Endometrium (tissue), 2 donors: ENCODE measurements around the gene HDDC3.
"Not testable (repeated sequence)": the region's sequence is repeated elsewhere in the genome, so short reads cannot be mapped to it uniquely, and the experiment has no call there.

ENCODE experiments used
- FAIRE-seq: peaks from 2 replicates; lab custom pipeline; 2012; peaks lifted over from hg19 to GRCh38; lab: Jason Lieb, UNC
- donor health status: control.
- donor health status: control.

The HDDC3 gene

DNA sequence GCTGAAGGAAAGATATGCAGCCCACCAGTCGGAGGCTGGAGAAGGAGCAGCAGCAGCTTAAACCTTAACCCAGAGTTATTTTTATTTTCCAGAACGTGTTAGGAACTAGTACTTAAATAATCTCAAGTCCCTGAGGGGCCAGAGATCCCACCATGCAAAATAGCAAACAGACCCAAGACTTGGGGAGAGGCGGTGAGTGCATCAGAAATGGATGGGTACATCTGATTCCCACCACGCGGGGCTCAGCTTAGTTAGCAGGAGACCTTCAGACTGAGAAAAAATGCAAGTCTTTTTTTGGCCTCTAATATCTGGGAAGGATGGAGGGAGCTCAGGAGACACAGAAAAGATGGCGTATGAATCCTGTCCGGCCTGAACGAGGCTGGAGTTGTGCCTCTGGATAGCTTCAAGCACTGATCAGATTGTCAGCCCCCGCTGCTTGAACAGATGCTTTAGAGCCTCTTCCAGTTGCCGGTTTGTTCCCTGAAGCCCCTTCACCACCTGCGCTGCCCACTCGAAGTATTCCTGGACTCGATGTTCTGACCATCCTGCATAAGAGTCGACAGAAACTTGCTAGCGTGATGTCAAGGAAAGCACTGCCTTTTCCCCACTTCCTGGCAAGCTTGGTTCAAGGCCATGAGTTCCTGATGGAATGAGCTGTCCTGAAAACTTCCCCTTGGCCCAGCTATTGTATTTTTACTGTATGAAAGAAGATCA is 1.3 kb downstream of the HDDC3 start:
- FAIRE-seq = no peak

DNA sequence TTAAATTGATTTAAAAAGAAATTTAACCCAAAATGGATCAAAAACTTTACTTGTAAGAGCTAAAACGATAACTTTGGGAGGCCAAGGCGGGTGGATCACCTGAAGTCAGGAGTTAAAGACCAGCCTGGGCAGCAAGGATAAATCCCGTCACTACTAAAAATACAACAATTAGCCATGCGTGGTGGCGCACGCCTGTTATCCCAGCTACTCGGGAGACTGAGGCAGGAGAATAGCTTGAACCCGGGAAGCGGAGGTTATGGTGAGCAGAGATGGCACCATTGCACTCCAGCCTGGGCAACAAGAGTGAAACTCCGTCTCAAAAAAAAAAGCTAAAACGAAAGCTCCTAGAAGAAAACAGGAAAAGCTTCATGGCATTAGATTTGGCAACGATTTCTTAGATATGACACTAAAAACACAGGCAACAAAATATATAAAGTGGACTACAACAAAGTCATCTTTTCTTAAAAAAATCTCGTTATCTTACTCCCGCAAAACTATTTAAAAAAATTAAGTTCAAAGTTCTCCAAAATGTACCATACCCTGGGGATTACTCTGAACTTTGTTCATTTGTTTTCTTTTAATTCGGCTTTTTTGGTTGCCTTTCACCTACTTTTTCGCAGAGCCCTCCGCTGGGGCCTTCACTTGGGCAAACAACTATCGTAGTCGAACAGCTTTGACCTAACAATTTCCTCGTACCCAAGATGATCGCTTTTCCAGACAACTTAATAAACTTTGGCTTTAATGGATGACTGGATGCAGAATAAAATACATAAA is 2.9 kb downstream of the HDDC3 start:
- no peak for FAIRE-seq

DNA sequence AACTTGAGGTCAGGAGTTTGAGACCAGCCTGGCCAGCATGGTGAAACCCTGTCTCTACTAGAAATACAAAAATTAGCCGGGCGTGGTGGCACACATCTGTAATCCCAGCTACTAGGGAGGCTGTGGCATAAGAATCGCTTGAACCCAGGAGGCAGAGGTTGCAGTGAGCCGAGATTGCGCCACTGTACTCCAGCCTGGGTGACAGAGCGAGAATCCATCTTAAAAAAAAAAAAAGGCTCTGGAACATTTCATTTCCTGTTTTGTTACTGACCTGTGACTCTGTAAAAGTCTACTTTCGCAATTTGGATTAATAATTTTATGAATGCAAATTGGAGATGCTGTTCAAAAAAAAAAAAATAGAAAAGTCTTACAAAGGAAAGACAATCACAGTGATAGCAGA is 4.2 kb downstream of the HDDC3 start:
- FAIRE-seq = not testable (repeated sequence)

DNA sequence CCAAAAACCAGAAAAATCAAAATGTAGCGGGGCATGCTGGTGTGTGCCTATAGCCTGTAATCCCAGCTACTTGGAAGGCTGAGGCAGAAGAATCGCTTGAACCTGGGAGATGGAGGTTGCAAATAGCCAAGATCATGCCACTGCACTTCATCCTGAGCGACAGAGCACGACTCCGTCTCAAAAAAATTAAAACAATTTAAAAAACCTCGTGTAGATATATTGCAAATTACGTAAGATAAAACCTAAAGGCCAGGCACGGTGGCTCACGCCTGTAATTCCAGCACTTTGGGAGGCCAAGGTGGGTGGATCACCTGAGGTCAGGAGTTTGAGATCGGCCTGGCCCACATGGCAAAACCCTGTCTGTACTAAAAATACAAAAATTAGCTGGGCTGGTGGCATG is 5.6 kb downstream of the HDDC3 start:
- not testable (repeated sequence) for FAIRE-seq

DNA sequence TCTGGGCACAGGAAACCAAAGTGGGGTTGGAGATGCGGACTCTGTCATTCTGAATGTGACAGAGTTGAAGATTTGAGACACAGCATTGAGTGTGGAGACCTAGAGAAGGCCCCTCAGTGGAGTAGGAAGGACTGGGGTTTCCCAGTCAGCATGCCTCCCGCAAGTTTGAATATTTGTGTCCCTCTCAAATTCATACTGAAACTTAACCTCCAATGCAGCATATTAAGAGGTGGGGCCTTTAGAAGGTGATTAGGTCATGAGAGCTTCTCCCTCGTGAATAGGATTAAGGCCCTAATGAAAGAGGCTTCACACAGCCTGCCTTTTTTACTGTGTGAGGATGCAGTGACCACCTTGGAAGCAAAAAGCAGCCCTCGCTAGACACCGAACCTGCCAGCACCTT is 8.0 kb downstream of the HDDC3 start:
- FAIRE-seq = no peak

DNA sequence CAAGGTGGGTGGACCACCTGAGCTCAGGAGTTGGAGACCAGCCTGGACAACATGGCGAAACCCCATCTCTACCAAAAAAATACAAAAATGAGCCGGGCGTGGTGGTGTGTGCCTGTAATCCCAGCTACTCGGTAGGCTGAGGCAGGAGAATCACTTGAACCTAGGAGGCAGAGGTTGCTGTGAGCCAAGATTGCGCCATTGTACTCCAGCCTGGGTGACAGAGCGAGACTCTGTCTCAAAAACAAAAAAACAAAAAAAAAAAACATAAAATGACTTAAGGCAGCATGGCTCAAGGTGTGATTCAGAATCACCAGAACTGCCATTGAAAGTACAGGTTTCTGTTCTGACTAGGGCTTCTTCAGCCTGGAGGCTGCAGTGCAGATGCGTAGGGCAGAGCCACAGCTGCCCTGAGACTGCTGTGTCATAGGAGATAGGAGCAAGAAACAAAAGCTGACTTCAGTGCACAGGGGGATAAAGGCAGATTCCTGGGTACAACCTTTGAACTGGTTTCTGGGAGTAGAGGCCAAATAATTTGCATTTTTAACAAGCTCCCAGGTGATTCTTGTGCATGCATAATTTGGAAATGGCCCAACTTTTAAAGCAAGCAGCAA is 9.5 kb downstream of the HDDC3 start:
- not testable (repeated sequence) for FAIRE-seq

DNA sequence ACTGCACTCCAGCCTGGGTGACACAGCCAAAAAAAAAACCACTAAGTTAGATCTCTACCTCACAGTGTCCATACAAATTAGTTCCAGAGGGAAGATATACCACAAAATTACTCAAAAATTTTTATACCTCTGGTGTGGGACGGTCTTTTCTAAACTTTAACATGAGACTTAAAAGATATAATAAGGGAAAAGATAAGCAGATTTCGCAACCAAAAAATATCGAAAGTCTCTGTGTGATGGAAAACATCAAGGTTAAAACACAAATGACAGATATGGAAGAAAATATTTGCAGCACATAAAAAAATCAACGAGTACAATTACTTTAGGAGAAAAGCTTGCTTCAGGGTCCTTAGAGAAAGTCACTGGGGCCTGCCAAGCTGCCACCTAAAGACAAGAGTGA is 10.5 kb downstream of the HDDC3 start:
- no peak for FAIRE-seq

DNA sequence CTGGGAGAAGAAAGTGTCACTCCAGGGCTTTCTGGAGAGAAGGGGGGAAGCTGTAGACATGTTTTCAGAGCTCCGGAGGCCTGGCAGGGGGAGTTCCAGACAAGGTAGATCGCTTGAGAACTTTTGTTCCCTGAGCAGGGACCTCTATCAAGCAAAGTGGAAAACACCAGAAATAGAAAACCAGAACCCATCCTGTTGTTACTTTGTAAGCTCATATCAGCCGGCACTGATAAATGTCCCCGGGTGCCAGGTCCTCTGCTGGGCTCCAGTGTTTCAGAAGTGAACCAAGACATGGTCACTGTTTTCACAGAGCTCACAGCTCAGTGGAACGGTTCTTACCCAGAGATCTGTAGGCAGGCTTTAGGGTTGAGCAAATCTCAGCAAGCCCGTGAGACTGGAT is 13.5 kb downstream of the HDDC3 start:
- FAIRE-seq = no peak

DNA sequence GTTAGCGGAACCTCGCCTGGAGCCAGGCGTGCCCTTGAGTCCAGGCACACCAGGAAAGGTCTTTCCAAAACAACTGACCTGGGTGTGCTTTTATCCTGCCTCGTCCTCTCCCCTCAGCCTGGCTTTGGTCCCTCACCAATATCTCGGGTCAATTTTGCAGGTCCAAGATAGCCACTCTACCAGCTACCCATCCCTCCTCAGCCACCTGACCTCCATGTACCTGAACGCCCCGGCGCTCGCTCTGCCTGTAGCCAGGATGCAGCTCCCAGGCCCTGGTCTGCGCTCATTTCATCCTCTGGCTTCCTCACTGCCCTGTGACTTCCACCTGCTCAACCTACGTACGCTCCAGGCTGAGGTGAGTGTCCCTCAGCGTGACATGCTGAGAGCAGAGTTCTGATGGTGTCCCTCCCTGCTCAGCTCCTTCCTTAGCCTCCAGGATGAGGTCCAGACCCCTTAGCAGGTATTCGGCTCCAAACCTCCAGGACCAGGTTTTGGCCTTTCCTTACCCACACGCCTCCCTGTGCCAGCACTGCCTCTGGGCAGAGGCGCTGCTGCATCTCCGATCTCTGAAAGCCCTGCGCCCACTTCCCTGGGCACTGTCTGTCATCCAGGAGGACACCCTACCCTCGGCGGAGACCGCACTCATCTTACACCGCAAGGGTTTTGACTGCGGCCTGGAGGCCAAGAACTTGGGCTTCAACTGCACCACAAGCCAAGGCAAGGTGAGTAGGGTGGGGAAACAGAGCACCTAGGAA is 14.1 kb downstream of the HDDC3 start:
- no peak for FAIRE-seq

DNA sequence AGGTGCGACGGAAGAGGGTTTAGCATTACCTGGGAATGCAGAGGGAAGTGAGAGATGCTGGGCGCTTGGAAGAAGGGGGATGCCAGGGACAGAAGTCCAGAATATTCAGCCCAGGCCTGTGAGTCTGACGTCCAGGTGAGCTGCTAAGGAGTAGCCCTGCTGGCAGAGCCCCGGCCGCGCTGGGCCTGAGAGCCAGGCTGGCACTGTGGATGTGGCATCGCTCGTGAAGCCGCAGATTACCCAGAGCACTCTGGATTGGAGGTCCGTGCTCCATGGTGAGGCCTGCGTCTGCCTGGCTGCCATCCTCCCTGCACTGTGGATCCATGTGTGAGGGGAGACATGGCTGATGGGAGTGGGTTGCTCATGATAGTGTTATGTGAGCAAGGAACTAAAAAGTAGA is 14.8 kb downstream of the HDDC3 start:
- FAIRE-seq = no peak

DNA sequence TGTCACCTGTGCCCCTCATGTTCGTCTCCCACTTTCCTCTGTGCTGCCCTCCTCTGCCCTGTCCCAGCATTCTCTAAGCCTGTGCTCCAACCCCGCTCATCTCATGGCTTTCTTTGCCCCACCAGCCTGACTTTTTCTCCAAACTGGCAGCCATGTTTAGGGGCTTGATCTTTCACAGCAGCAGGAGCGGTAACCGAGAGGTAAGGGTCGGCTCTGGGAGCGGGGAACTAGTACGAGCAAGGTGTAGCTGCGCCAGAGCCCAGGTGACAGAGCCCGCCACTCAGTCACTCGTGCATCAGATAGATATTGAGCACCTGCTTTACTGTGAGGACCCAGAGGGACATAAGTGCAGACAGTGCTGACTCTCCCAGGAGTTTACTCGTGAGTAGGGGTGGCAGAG is 15.9 kb downstream of the HDDC3 start:
- no peak for FAIRE-seq

DNA sequence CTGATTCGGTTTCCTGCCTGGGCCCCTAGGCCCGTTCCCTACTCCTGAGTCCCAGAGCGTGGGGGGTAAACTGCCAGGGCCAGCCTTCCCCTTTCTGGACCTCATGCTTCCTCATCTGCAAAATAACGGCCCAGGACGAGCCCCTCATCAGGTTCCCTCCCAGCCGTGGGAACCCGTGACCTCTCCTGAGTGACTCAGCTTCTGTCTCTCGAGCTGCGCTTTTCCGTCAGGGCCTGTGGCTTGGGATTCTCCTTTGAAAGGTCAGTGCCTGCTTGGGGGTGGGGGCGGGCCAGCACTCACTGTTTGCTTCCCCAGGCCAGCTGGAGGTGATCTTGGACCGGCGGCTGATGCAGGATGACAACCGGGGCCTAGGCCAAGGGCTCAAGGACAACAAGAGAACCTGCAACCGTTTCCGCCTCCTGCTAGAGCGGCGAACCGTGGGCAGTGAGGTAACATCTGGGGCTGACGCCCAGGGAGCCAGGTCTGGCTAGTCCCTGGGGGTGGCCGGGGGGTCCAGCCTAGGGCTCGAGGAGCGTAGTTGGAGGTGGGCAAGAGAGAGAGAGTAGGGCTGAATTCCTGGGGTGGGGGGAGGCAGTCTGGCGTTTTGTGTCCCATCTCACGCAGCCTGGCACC is 16.4 kb downstream of the HDDC3 start:
- no peak for FAIRE-seq

DNA sequence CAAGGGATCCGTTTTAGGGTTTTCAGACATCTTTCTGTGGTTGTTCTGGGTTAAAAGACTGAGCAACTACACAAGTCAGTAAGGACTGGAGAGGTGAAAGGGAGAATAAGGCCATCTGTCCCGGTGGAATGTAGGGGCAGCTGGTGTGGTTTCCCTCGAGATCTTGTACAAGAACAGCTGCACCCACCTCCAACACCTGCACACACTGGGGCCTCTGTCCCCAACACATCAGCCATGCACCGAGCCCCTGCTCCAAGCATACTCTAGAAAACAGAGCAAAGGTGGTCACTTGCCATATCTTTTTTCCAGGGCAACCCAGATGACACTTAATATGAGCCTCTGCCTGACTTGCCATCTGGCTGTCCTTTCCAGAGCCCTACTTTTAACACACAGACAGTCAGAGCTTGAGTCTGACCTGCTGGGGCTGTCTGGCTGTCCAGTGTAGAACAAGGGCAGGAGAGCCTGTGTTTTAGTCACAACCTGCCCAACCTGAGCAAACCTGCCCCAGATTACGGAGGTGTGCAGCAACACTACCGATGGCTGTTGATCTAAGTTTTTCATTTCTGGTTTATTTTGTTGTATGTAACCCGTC is 17.0 kb downstream of the HDDC3 start:
- FAIRE-seq = no peak

DNA sequence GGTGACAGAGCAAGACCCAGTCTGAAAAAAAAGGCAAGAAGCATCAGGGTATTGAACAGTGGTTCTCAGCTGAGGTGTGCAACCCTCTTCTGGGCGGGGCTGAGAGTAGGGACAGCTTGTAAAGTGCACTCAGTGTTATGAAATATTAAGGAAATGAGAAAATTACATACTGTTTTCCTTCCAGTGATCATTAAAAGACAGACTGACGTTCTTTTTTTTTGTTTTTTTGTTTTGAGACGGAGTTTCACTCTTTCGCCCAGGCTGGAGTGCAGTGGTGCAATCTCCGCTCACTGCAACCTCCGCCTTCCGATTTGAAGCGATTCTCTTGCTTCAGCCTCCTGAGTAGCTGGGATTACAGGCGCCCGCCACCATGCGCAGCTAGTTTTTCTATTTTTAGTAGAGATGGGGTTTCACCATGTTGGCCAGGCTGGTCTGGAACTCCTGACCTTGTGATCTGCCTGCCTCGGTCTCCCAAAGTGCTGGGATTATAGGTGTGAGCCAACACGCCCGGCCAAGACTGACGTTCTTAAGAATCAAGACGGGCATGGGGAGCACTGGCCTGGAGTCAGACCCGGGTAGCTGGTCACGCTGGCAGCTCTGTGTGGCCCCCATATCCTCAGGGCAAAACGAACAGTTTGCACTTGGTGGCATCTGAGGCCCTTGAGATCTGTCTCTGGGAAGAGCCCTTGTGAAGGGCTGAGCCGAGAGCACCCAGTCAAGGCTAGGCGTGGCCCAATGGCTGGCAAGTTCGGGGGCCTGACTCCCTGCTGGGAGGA is 17.9 kb downstream of the HDDC3 start:
- FAIRE-seq = no peak

DNA sequence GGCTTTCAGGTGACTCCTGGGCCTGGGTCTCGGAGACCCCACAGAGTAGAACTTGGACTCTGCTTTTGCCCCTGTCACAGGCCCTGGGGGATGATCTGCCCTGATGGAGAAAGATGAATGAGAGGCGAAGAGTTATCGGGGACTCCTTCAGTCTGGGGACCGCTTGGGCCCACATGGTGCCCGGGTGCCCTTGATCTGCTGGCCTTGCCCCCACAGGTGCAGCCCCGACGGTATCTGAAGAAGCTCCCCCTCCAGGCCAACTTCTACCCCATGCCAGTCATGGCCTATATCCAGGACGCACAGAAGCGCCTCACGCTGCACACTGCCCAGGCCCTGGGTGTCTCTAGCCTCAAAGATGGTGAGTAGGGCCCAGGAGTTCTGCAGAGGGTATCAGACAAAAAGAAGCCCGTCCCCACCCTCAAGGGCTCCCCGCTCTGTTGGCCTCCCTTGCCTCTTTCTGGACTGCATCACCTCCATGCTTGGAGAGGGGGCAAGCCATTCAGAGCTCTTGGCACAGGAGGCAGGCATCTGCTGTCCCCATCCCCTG is 18.9 kb downstream of the HDDC3 start:
- FAIRE-seq = no peak

DNA sequence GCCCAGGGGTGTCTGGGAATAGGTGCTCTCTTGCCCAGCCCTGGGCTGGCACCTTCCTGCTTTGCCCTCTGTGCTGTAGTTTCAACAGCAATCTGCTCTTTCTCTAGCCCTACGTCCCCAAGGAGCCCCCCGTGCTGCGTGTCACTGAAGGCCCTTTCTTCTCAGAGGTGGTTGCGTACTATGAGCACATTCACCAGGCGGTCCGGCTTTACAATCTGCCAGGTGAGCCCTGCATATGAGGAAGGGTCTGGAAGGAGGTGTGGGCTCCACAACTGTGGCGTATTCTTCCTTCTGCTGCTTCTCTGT is 19.6 kb downstream of the HDDC3 start:
- no peak for FAIRE-seq

DNA sequence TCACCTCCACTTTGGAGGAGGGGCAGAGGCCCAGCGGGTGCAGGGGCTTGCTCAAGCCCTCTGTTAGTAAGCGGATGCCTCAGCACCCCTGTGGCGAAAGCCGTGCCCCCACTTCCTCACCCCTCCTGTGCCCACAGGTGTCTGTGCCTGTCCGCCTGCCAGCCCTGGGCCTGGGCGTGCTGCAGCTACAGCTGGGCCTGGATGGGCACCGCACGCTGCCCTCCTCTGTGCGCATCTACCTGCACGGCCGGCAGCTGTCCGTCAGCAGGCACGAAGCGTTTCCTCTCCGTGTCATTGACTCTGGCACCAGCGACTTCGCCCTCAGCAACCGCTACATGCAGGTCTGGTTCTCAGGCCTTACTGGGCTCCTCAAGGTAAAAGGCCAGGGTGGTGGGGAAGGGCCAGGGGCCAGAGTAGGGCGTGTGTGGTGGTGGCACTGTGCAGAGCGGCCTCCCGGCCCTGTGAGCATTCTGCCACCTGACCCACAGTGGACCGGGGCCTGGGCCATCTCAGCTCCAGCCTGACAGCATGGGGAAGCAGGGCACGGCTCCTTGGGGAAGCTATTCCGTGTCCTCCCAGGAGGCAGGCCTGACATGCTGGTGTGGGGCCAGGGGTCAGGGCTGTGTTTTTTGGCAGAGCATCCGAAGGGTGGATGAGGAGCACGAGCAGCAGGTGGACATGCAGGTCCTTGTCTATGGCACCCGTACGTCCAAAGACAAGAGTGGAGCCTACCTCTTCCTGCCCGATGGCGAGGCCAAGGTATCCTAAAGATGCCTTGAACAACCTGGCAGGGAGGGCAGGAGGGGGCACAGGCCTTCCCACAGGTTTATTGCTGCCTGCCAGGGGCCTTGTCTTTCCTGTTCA is 20.2 kb downstream of the HDDC3 start:
- FAIRE-seq = no peak

DNA sequence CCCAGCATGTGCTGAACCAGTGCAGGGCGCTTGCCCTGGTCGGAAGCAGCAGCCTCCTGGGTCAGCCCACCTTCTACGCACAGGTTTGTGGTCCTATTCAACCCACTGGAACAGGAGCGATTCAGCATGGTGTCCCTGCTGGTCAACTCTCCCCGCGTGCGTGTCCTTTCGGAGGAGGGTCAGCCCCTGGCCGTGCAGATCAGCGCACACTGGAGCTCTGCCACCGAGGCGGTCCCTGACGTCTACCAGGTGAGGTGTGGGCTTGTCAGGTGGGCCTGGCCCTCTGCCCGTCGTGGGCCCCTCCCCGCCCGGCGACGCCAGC is 21.1 kb downstream of the HDDC3 start:
- FAIRE-seq = no peak

DNA sequence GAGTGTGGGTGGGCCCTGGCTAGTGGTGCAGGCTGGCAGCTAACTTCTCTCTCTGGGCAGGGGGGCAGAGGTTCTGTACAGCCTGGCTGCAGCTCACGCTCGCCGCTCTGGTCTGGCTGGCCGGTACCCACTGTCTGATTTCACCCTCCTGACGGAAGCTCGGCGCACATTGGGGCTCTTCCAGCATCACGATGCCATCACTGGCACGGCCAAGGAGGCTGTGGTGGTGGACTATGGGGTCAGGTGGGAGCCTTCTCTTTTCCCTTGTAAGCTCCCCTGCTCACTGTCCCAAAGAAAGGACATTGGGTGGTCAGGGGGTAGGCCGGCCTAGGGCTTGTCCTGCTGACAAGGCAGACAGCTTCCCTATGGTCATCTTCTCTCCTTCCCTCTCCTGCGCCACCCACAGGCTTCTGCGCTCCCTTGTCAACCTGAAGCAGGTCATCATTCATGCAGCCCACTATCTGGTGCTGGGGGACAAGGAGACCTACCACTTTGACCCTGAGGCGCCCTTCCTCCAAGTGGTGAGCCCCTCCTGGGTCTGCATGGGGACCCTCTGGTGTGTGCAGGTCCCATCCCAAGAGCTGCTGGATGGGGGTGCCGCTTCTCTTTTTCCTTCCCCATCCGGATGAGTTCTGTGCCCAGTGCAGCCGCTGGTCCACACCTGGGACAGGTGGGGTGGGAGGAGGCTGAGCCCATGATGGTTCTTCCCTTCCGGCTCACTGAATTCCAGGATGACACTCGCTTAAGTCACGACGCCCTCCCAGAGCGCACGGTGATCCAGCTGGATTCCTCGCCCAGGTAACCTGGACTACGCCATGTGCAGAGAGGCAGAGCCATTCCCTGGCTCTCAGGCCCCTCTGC is 21.7 kb downstream of the HDDC3 start:
- FAIRE-seq = no peak
